Esophagus (tissue), 2 donors: ENCODE data around the gene THTPA. TPM values are rescaled to one million over a fixed set of nuclear protein-coding genes. Genes with fewer than 3 reads are reported as not detected.
"Not testable (repeated sequence)": the region's sequence is repeated elsewhere in the genome, so short reads cannot be mapped to it uniquely, and the experiment has no call there.

Experiments
- H3K27ac ChIP-seq, 2 donors: one replicate each; pipeline ENCODE4 v1.5.1; 2013; ENCODE audit warnings: low read depth in 2 of 2, mild to moderate bottlenecking in 2 of 2, inconsistent platforms in 1 of 2, low read length in 1 of 2, moderate library complexity in 1 of 2
- H3K27me3 ChIP-seq, 2 donors: one replicate each; pipeline ENCODE4 v1.6.1; 2013; ENCODE audit warnings: low read length in 2 of 2, control low read depth in 1 of 2, mild to moderate bottlenecking in 1 of 2; ENCODE audit not compliant: insufficient read depth in 2 of 2, control insufficient read depth in 1 of 2
- H3K36me3 ChIP-seq, 2 donors: one replicate each; pipeline ENCODE4 v1.6.1; 2013; ENCODE audit warnings: low read length in 1 of 2; ENCODE audit not compliant: control insufficient read depth in 2 of 2, insufficient read depth in 2 of 2
- H3K4me1 ChIP-seq, 2 donors: one replicate each; pipeline ENCODE4 v1.6.1; 2013; ENCODE audit warnings: low read length in 1 of 2; ENCODE audit not compliant: control insufficient read depth in 2 of 2, insufficient read depth in 2 of 2
- H3K4me3 ChIP-seq, 2 donors: one replicate each; pipeline ENCODE4 v1.5.1; 2013; ENCODE audit warnings: low read length in 2 of 2, mild to moderate bottlenecking in 2 of 2, low read depth in 1 of 2, moderate library complexity in 1 of 2
- H3K9me3 ChIP-seq, 2 donors: one replicate each; pipeline ENCODE4 v1.6.1; 2013; ENCODE audit warnings: mild to moderate bottlenecking in 2 of 2, low read depth in 1 of 2, low read length in 1 of 2, moderate library complexity in 1 of 2; ENCODE audit not compliant: control insufficient read depth in 2 of 2, insufficient read depth in 1 of 2
- WGBS, 2 donors: extraction: QIAGEN DNeasy Blood & Tissue Kit; methylation state at CpG; one replicate each; pipeline ENCODE4 v1.1.7; 2013; 5-methylcytosine and 5-hydroxymethylcytosine counted together
- polyA plus RNA-seq, 2 donors: library from polyadenylated mRNA; stranded (reverse); fragments of 200-250 nt; gene quantifications; one replicate each; pipeline ENCODE4 v1.2.3, GENCODE V29; 2013
- donor health status: healthy with polysubstance abuse.
- donor health status: Bipolar disorder and iron deficiency.

THTPA gene
- polyA plus RNA-seq, 2 donors = 7.8 to 8.3 TPM

DNA sequence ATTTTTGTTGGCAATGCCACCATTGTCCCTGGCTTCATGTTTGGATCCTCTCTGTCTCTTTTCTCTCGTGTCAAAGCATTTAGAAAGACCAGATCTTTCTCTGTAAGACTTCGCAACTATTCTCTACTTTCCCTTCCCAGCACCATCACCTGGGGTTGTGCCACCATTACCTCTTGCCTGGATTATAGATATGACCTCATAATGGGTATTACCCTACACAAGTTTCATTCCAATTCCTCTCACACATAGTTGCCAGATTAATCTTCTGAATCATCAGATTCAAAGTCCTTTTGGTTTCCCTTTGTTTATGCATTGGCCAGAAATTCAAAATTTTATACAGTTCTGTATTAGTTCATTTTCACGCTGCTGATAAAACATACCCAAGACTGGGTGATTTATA, 52.9 kb downstream of the THTPA start:
- Histone ChIP-seq H3K36me3 (no peaks in the 10 kb centered on the region), H3K9me3 (no peaks in the 10 kb centered on the region), H3K4me3 (no peak overlapping the region), H3K27ac (no peak overlapping the region), H3K27me3 (no peaks in the 10 kb centered on the region), H3K4me1 (no peaks in the 10 kb centered on the region)
- WGBS, 2 donors = 72 to 81% methylated on average over 3 of the region's 3 CpGs

GRCh38 chr14:23609411-23610089, 53.5 kb downstream of the THTPA start:
- not testable (repeated sequence) for H3K4me3 ChIP-seq, H3K4me1 ChIP-seq, H3K27ac ChIP-seq, H3K9me3 ChIP-seq, H3K27me3 ChIP-seq, H3K36me3 ChIP-seq
- WGBS, 2 donors = 55 to 64% methylated on average over 7 of the region's 7 CpGs

Other genes with a start within 250 kb of the THTPA start
- gene BCL2L2, start 249.4 kb upstream of the THTPA start, polyA plus RNA-seq = 10 to 100 TPM; 28.0 to 35.0 TPM
- 100 to 1,000 TPM; 105 to 154 TPM for gene PABPN1, start 234.8 kb upstream of the THTPA start, polyA plus RNA-seq
- gene SLC22A17, start 203.4 kb upstream of the THTPA start, polyA plus RNA-seq = 1 to 10 TPM; 4.7 to 8.3 TPM
- 10 to 100 TPM; 23.1 to 35.9 TPM for gene EFS, start 191.1 kb upstream of the THTPA start, polyA plus RNA-seq
- not detected for gene IL25, start 183.5 kb upstream of the THTPA start, polyA plus RNA-seq
- under 1 TPM in 1 of 2 donors, not detected in 1; 0.21 TPM for gene CMTM5, start 179.2 kb upstream of the THTPA start, polyA plus RNA-seq
- gene MYH6, start 148.0 kb upstream of the THTPA start, polyA plus RNA-seq = under 1 TPM; 0.20 to 0.63 TPM
- under 1 TPM; 0.08 to 0.12 TPM for gene MYH7, start 120.6 kb upstream of the THTPA start, polyA plus RNA-seq
- 10 to 100 TPM; 20.7 to 38.3 TPM for gene NGDN, start 86.6 kb upstream of the THTPA start, polyA plus RNA-seq
- gene ZFHX2, start 4.5 kb upstream of the THTPA start, polyA plus RNA-seq = under 1 TPM; 0.12 to 0.59 TPM
- gene AP1G2, start 11.5 kb downstream of the THTPA start, polyA plus RNA-seq = 100 to 1,000 TPM in 1 of 2 donors, 10 to 100 TPM in 1; 81.5 to 171 TPM
- under 1 TPM; 0.04 to 0.15 TPM for gene JPH4, start 22.5 kb downstream of the THTPA start, polyA plus RNA-seq
- under 1 TPM; 0.14 TPM for gene DHRS2, start 80.1 kb downstream of the THTPA start, polyA plus RNA-seq